Thyroid gland (tissue), 4 donors: ENCODE data around the gene OR1S1.

Experiments
- CTCF ChIP-seq, 6 experiments: fragments of 200-600 bp in 3 of 6; fragments of 450-650 bp in 3 of 6; sonication (generic) in 3 of 6; IDR thresholded peaks; one replicate each; pipeline ENCODE4 v1.5.1; 2016 to 2019; ENCODE audit warnings: antibody characterized with exemption in 6 of 6, mild to moderate bottlenecking in 2 of 6, inconsistent platforms in 1 of 6, moderate library complexity in 1 of 6
- POLR2A ChIP-seq, 2 donors: fragments of 450-650 bp; IDR thresholded peaks; one replicate each; pipeline ENCODE4 v1.6.1; 2017; ENCODE audit warnings: antibody characterized with exemption in 2 of 2, mild to moderate bottlenecking in 2 of 2, moderate library complexity in 1 of 2

DNA sequence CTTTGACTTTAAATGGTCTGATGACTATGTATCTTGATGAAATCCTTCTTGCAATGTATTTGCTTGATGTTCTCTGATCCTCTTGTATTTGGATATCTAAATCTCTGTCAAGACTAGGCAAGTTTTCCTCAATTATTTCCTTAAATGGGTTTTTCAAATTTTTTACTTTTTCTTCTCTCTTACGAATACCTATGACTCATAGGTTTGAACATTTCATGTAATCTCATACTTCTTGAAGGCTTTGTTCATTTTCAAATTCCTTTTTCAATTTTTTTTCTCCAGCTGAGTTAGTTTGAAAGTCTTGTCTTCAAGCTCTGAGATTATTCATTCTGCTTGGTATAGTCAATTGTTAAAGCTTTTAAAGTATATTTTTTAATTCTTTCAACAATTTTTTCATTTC is 42.4 kb downstream of the OR1S1 start:
- TF ChIP-seq CTCF (IDR thresholded peaks at IDR 0.05) (no peak), POLR2A (IDR thresholded peaks at IDR 0.05) (no peak)
